ENCODE measurements around the gene TLE3. TPM values are rescaled to one million over a fixed set of nuclear protein-coding genes. Genes with fewer than 3 reads are reported as not detected.

TLE3 gene
- total and polyA plus RNA-seq, 2 of the 13 experiments (the other 11 are each of a cell fraction or from before 2014, with no cell fraction given), result 11.9 to 13.8 TPM

- TF ChIP-seq AHDC1 (CRISPR knock-in tag; IDR thresholded peaks at IDR 0.05; ENCODE audit: borderline replicate concordance), result peak; percentile 89; the same call in 1 of the 2 replicates
- TF ChIP-seq ATF7-NPFF (CRISPR knock-in tag; IDR thresholded peaks at IDR 0.05; ENCODE audit: low read depth), result 0 out of 2 replicates have a peak, but pooled peaks have one; percentile 21
- TF ChIP-seq RFX1 (IDR thresholded peaks at IDR 0.05), result no peak
- peak; percentile 96 for TF ChIP-seq ARNTL (CRISPR knock-in tag; IDR thresholded peaks at IDR 0.05)
- TF ChIP-seq PAX8 (CRISPR knock-in tag; IDR thresholded peaks at IDR 0.05; ENCODE audit: borderline replicate concordance), result 0 out of 2 replicates have a peak, but pooled peaks have one; percentile 63
- TF ChIP-seq ZFP82 (CRISPR knock-in tag; IDR thresholded peaks at IDR 0.05; ENCODE audit: borderline replicate concordance), result no peak
- peak; percentile 69 for TF ChIP-seq NFIC (IDR thresholded peaks at IDR 0.05; ENCODE audit: low read length)
- peak; percentile 62; the same call in 1 of the 2 replicates for TF ChIP-seq BCL3 (CRISPR knock-in tag; IDR thresholded peaks at IDR 0.05)
- TF ChIP-seq ZEB1 (IDR thresholded peaks at IDR 0.05; ENCODE audit: insufficient replicate concordance, low read depth), result peak; percentile 47
- TF ChIP-seq SOX6 (IDR thresholded peaks at IDR 0.05), result no peak
- TF ChIP-seq SOX6 (CRISPR knock-in tag; IDR thresholded peaks at IDR 0.05), result peak; percentile 96
- peak; percentile 84; the same call in 1 of the 2 replicates for TF ChIP-seq ZNF510 (CRISPR knock-in tag; IDR thresholded peaks at IDR 0.05; ENCODE audit: low read depth)
- no peak for TF ChIP-seq HOXA9 (CRISPR knock-in tag; IDR thresholded peaks at IDR 0.05; ENCODE audit: borderline replicate concordance)
Observed at GRCh38 chr15:70078578-70079417, 18.9 kb downstream of the TLE3 start (continued).
